CD4-positive, alpha-beta T cell (primary cell): ENCODE measurements around the gene SCAF4. TPM values are rescaled to one million over a fixed set of nuclear protein-coding genes. Genes with fewer than 3 reads are reported as not detected.
"Not testable (repeated sequence)": the region's sequence is repeated elsewhere in the genome, so short reads cannot be mapped to it uniquely, and the experiment has no call there.

ENCODE experiments used
- ATAC-seq: fragments of 200-7000 bp; cut with Tn5 transposase; one replicate; pipeline ENCODE4 v1.10.0; 2022; ENCODE audit warnings: mild to moderate bottlenecking; ENCODE audit not compliant: poor library complexity
- CTCF ChIA-PET: fragments of 350-600 bp; sonication (Branson Sonifier 250); formaldehyde crosslinking; loops from one replicate; lab custom pipeline; 2021; ENCODE audit warnings: antibody characterized with exemption, inconsistent platforms; lab: Charles Lee
- POLR2A ChIA-PET: fragments of 350-600 bp; sonication (Branson Sonifier 250); formaldehyde crosslinking; loops from one replicate; lab custom pipeline; 2021; ENCODE audit warnings: antibody characterized with exemption, inconsistent platforms; lab: Charles Lee
- DNase-seq, 14 experiments: peaks; one replicate each; pipeline ENCODE4 v3.0.0-alpha.2; 2013 to 2020; ENCODE audit warnings: mixed read lengths in 2 of 14
- H3K27ac ChIP-seq, 2 donors: one replicate each; pipeline versions ENCODE4 v1.5.1 to v1.7.0; 2013; ENCODE audit warnings: low read length in 2 of 2, low read depth in 1 of 2, mild to moderate bottlenecking in 1 of 2
- H3K27me3 ChIP-seq, 2 experiments: 1 replicate in 1 of 2; 2 replicates in 1 of 2; pipeline versions ENCODE4 v1.6.1 to v1.7.0; 2013; ENCODE audit warnings: low read length in 2 of 2, control low read depth in 1 of 2, mild to moderate bottlenecking in 1 of 2, moderate library complexity in 1 of 2; ENCODE audit not compliant: insufficient read depth in 2 of 2, control insufficient read depth in 1 of 2
- H3K36me3 ChIP-seq: one replicate; pipeline ENCODE4 v1.6.1; 2013; ENCODE audit warnings: low read length, control low read depth; ENCODE audit not compliant: insufficient read depth
- H3K4me1 ChIP-seq: one replicate; pipeline ENCODE4 v1.6.1; 2013; ENCODE audit warnings: low read length, control low read depth; ENCODE audit not compliant: insufficient read depth
- H3K4me3 ChIP-seq: one replicate; pipeline ENCODE4 v1.5.1; 2013; ENCODE audit warnings: mild to moderate bottlenecking, low read length, moderate library complexity
- H3K9me3 ChIP-seq, 2 experiments: 1 replicate in 1 of 2; 2 replicates in 1 of 2; pipeline versions ENCODE4 v1.6.1 to v1.7.0; 2013; ENCODE audit warnings: low read length in 2 of 2, mild to moderate bottlenecking in 2 of 2, control low read depth in 1 of 2, moderate library complexity in 1 of 2; ENCODE audit not compliant: control insufficient read depth in 1 of 2, insufficient read depth in 1 of 2
- H3K27ac Mint-ChIP-seq: one replicate; pipeline ENCODE4 v1.8.0; 2020; ENCODE audit warnings: mixed read lengths
- H3K27me3 Mint-ChIP-seq: one replicate; pipeline ENCODE4 v1.8.0; 2021; ENCODE audit warnings: mixed read lengths
- H3K36me3 Mint-ChIP-seq: one replicate; pipeline ENCODE4 v1.8.0; 2021; ENCODE audit warnings: low read depth, mixed read lengths
- H3K4me1 Mint-ChIP-seq: one replicate; pipeline ENCODE4 v1.8.0; 2021; ENCODE audit warnings: low read depth, mixed read lengths
- H3K4me3 Mint-ChIP-seq: one replicate; pipeline ENCODE4 v1.8.0; 2020; ENCODE audit warnings: mild to moderate bottlenecking, mixed read lengths
- H3K9me3 Mint-ChIP-seq: one replicate; pipeline ENCODE4 v1.8.0; 2020; ENCODE audit warnings: mixed read lengths
- CTCF ChIP-seq: fragments of 200-600 bp; IDR thresholded peaks from one replicate; pipeline ENCODE4 v1.8.0; 2022; ENCODE audit warnings: antibody characterized with exemption, mild to moderate bottlenecking
- intact Hi-C, 2 experiments: fragments of 100-400 bp; cut with DNase I in 1 of 2; cut with micrococcal nuclease in 1 of 2; formaldehyde crosslinking; loops; one replicate each; pipeline versions ENCODE4 v1.15.1 to v1.9.0; 2023 to 2025; cut with DNase I, micrococcal nuclease
- total RNA-seq, 174 experiments: library from RNA in 2 of 174; stranded (reverse) in 2 of 174; gene quantifications; one replicate each; pipeline ENCODE4 v1.2.3 and lab custom pipeline; 2021 to 2026

The SCAF4 gene
- total RNA-seq, 2 experiments from 2014 or later: 56.1 to 57.8 TPM

- Mint-ChIP-seq H3K4me1 (no peaks in the 10 kb centered on the region), H3K9me3 (no peaks in the 10 kb centered on the region), H3K27me3 (peaks cover 3% of the 10 kb centered on the region), H3K27ac (no peak overlapping the region), H3K4me3 (no peak overlapping the region), H3K36me3 (no peaks in the 10 kb centered on the region)
- no peak for TF ChIP-seq CTCF
- no peak for DNase-seq
- intact Hi-C loops: no loop called here
- no peak for ATAC-seq
- ChIA-PET CTCF (interaction anchor here (0.7 kb wide), 1 partner anchor 54 kb away, joined by 3 read pairs; no protein-coding TSS in a partner anchor), POLR2A (no interaction called here)
- no peaks in the 10 kb centered on the region for H3K36me3 ChIP-seq
- no peak overlapping the region for H3K27ac ChIP-seq
- H3K27me3 ChIP-seq: no peaks in the 10 kb centered on the region
- H3K4me1 ChIP-seq: no peaks in the 10 kb centered on the region
- H3K9me3 ChIP-seq: peaks cover 0 to 18% of the 10 kb centered on the region in 2 experiments
- no peak overlapping the region for H3K4me3 ChIP-seq
Measured at GRCh38 chr21:31634993-31635392, 96.9 kb downstream of the SCAF4 start.

GRCh38 chr21:31631881-31632280 lies 100.0 kb downstream of the SCAF4 start:
- not testable (repeated sequence) for ATAC-seq, H3K27me3 Mint-ChIP-seq

GRCh38 chr21:31629972-31630711 lies 101.8 kb downstream of the SCAF4 start:
- no peaks in the 10 kb centered on the region for H3K27me3 ChIP-seq
- intact Hi-C loops: no loop called here
- no peak overlapping the region for H3K27ac ChIP-seq
- no peaks in the 10 kb centered on the region for H3K4me1 Mint-ChIP-seq
- TF ChIP-seq CTCF: no peak
- no peaks in the 10 kb centered on the region for H3K9me3 Mint-ChIP-seq
- H3K4me3 ChIP-seq: no peak overlapping the region
- H3K36me3 ChIP-seq: no peaks in the 10 kb centered on the region
- H3K4me3 Mint-ChIP-seq: no peak overlapping the region
- DNase-seq (no peak), ATAC-seq (no peak)
- H3K36me3 Mint-ChIP-seq: no peaks in the 10 kb centered on the region
- no peaks in the 10 kb centered on the region for H3K4me1 ChIP-seq
- ChIA-PET CTCF (no interaction called here), POLR2A (no interaction called here)
- peaks cover 0 to 8% of the 10 kb centered on the region in 2 experiments for H3K9me3 ChIP-seq
- H3K27ac Mint-ChIP-seq: no peak overlapping the region
- H3K27me3 Mint-ChIP-seq: no peaks in the 10 kb centered on the region

More at GRCh38 chr21:31631881-31632280, 100.0 kb downstream of the SCAF4 start:
- H3K4me1 Mint-ChIP-seq, DNase-seq, H3K9me3 Mint-ChIP-seq, H3K36me3 ChIP-seq, H3K4me1 ChIP-seq, CTCF ChIA-PET, H3K27me3 ChIP-seq, H3K9me3 ChIP-seq, H3K36me3 Mint-ChIP-seq, H3K27ac ChIP-seq, intact Hi-C loops, H3K27ac Mint-ChIP-seq, H3K4me3 ChIP-seq, H3K4me3 Mint-ChIP-seq: not testable (repeated sequence)
- POLR2A ChIA-PET: interaction anchor here (0.6 kb wide), 1 partner anchor 522 kb away, joined by 7 read pairs; no protein-coding TSS in a partner anchor
